Measurements from ENCODE around the gene RIC8A.

DNA sequence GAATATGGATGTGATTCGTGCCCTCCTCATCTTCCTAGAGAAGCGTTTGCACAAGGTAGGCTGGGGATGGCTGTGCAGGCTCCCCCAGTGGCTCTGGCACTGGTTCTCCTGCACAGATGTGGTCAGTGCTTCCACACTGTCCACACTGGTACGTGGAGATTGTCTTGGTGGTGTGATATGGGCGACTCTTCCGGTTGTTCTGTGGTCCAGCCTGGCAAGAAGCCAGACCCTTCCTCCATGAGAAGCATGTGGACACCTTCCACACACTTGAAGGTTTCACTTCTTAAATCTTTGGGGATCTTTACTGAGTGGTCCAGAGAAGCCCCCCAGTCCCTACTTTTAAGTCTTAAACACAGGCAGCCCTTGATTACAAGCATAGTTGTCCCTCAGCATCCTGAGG lies 3.8 kb downstream of the RIC8A start:
- TF ChIP-seq, protein P1, sequence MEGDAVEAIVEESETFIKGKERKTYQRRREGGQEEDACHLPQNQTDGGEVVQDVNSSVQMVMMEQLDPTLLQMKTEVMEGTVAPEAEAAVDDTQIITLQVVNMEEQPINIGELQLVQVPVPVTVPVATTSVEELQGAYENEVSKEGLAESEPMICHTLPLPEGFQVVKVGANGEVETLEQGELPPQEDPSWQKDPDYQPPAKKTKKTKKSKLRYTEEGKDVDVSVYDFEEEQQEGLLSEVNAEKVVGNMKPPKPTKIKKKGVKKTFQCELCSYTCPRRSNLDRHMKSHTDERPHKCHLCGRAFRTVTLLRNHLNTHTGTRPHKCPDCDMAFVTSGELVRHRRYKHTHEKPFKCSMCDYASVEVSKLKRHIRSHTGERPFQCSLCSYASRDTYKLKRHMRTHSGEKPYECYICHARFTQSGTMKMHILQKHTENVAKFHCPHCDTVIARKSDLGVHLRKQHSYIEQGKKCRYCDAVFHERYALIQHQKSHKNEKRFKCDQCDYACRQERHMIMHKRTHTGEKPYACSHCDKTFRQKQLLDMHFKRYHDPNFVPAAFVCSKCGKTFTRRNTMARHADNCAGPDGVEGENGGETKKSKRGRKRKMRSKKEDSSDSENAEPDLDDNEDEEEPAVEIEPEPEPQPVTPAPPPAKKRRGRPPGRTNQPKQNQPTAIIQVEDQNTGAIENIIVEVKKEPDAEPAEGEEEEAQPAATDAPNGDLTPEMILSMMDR (IDR thresholded peaks at IDR 0.05; ENCODE audit: low read depth, low read length) = no peak
- no peak for TF ChIP-seq EZH2phosphoT487 (IDR thresholded peaks at IDR 0.05; ENCODE audit: low read depth)
